Nephron progenitor cell (in vitro differentiated cells): Measurements from ENCODE around the gene AVPI1.
"Not testable (repeated sequence)": the region's sequence is repeated elsewhere in the genome, so short reads cannot be mapped to it uniquely, and the experiment has no call there.

Source experiments
- DNase-seq: peaks from one replicate; pipeline ENCODE4 v3.0.0; 2021
- H3K27ac Mint-ChIP-seq: 2 replicates; pipeline ENCODE4 v1.8.0; 2021; ENCODE audit warnings: mild to moderate bottlenecking, moderate library complexity, mixed read lengths
- H3K27me3 Mint-ChIP-seq: 2 replicates; pipeline ENCODE4 v1.8.0; 2021; ENCODE audit warnings: mild to moderate bottlenecking, low read depth, mixed read lengths; ENCODE audit not compliant: poor library complexity
- H3K36me3 Mint-ChIP-seq: 2 replicates; pipeline ENCODE4 v1.8.0; 2021; ENCODE audit warnings: low read depth, mixed read lengths
- H3K4me1 Mint-ChIP-seq: 2 replicates; pipeline ENCODE4 v1.8.0; 2021; ENCODE audit warnings: mixed read lengths
- H3K4me3 Mint-ChIP-seq: 2 replicates; pipeline ENCODE4 v1.8.0; 2021; ENCODE audit warnings: mild to moderate bottlenecking, moderate library complexity, mixed read lengths
- H3K9me3 Mint-ChIP-seq: 2 replicates; pipeline ENCODE4 v1.8.0; 2021; ENCODE audit warnings: mild to moderate bottlenecking, moderate library complexity, mixed read lengths
- CTCF ChIP-seq: fragments of 200-600 bp; sonication (generic); IDR thresholded peaks from 2 replicates; pipeline ENCODE4 v1.5.0; 2021; ENCODE audit warnings: antibody characterized with exemption

AVPI1 gene

DNA sequence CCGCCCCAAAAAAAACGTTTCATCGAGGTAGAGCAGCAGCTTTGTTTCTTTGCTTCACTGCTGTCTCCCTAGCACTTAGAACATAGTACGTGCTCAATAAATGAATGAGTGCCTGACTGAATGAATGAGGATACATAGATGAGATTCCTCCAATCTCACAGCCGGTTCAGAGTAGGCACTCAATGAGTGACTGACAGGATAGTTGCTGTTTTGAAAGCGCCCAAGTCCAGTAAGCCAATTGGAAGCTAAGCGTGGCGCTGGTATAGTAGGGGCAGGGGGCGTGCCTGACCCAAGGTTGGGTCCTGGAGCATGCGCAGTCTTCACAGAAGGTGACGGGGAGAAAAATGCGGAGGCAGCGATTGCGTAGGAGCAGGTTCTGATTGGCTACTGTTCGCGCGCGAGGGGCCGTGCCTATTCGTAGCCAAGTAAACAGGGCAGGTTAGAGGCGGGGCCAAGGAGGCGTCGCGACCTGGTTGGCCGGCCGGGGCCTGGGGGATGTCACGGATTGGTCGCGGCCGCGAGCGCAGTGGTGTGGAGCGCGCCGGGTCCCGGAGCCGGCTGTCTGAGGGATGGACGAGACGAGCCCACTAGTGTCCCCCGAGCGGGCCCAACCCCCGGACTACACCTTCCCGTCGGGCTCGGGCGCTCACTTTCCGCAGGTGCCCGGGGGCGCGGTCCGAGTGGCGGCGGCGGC lies 46.7 kb downstream of the AVPI1 start, which contains the start of gene PI4K2A:
TSS of gene PI4K2A (plus strand) at position 498 of the 694 bp plus-strand sequence. CDS start at position 570, 72 bp downstream.
- peak; percentile 99 for DNase-seq
- peaks cover 9% of the 10 kb centered on the region for H3K27me3 Mint-ChIP-seq
- peaks cover 19% of the 10 kb centered on the region for H3K36me3 Mint-ChIP-seq
- H3K9me3 Mint-ChIP-seq: no peaks in the 10 kb centered on the region
- no peak for TF ChIP-seq CTCF
- H3K27ac Mint-ChIP-seq: peak within 1 kb of the TSS; percentile 88
- H3K4me3 Mint-ChIP-seq: peak within 1 kb of the TSS; percentile 99
- H3K4me1 Mint-ChIP-seq: peaks cover 28% of the 10 kb centered on the region

GRCh38 chr10:97639090-97639489 lies 48.0 kb downstream of the AVPI1 start:
- not testable (repeated sequence) for H3K4me3 Mint-ChIP-seq, DNase-seq, H3K9me3 Mint-ChIP-seq, H3K27ac Mint-ChIP-seq, H3K36me3 Mint-ChIP-seq
- Mint-ChIP-seq H3K27me3 (peaks cover 13% of the 10 kb centered on the region), H3K4me1 (peaks cover 28% of the 10 kb centered on the region)

GRCh38 chr10:97635577-97635976 lies 51.5 kb downstream of the AVPI1 start:
- peaks cover 13% of the 10 kb centered on the region for H3K27me3 Mint-ChIP-seq
- H3K36me3 Mint-ChIP-seq: no peaks in the 10 kb centered on the region
- H3K4me3 Mint-ChIP-seq: no peak overlapping the region
- no peak overlapping the region for H3K27ac Mint-ChIP-seq
- no peak for DNase-seq
- no peaks in the 10 kb centered on the region for H3K9me3 Mint-ChIP-seq
- H3K4me1 Mint-ChIP-seq: peaks cover 21% of the 10 kb centered on the region
- no peak for TF ChIP-seq CTCF

DNA sequence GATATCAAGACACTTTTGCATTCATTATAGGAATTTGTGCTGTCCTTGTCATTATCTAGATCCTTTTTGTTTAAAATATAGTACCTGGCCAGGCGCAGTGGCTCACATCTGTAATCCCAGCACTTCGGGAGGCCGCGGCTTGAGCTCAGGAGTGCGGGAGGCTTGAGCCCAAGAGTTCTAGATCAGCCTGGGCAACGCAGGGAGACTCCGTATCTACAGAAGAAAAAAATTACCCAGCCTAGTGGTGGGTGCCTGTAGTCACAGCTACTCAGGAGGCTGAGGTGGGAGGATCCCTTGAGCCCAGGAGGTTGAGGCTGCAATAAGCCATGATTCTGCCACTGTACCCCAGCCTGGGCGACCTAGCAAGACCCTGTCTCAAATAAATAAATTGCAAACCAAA lies 53.1 kb downstream of the AVPI1 start:
- peaks cover 22% of the 10 kb centered on the region for H3K4me1 Mint-ChIP-seq
- H3K4me3 Mint-ChIP-seq: peak overlapping the region; percentile 98
- no peaks in the 10 kb centered on the region for H3K9me3 Mint-ChIP-seq
- peak overlapping the region; percentile 97 for H3K27ac Mint-ChIP-seq
- peaks cover 13% of the 10 kb centered on the region for H3K27me3 Mint-ChIP-seq
- no peak for TF ChIP-seq CTCF
- DNase-seq: no peak
- peaks cover 9% of the 10 kb centered on the region for H3K36me3 Mint-ChIP-seq

DNA sequence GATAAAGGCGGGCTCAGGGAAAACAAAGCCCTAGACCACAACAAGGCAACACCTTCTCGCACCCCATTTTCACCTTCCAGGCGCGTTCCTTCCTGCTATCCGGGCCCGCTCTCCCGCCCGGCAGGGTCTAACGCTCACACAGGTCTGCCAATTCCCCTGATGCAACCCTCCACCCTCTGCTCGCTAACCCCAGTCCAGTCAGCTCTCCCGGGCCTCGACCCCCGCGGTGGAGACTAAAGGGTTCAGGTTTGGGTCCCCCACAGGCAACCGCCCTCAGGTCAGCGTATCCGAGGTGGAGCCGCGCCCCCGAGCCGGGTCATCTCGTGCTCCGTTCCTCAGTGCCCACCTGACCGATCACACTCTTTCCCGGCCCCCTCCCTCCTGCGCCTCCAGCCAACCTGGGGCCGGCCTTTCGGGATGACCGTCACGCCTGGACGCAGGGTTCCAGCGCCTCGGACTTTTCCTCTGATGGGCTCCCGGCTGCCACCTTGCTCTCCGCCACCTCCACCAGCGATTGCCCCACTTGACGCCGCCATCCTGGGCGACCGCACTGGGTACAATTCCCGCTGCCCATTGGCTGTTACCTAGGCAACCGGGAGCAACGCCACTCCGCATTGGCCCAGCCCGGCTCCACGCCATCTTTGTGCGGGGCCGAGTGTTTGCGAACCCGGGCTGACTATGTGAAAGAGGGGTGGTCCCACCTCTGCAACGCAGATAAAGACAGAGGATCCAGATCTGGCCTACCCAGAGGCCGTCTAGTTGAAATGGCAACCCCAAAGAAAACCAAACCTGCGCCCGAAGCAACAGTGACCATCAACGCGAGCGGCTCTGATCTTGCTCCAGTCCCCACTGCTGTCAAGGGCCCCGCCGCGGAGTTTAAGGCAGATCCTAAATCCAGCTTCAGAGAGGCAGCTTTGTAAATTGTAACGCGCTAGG lies 53.8 kb downstream of the AVPI1 start, which contains the start of gene MORN4:
TSS of gene MORN4 (minus strand) at position 552 of the 936 bp plus-strand sequence. CDS start 13,847 bp downstream, outside the sequence.
- peak; percentile 92 for DNase-seq
- no peaks in the 10 kb centered on the region for H3K9me3 Mint-ChIP-seq
- H3K27ac Mint-ChIP-seq: peak within 1 kb of the TSS; percentile 97
- no peak for TF ChIP-seq CTCF
- H3K36me3 Mint-ChIP-seq: peaks cover 9% of the 10 kb centered on the region
- H3K4me1 Mint-ChIP-seq: peaks cover 22% of the 10 kb centered on the region
- H3K27me3 Mint-ChIP-seq: peaks cover 8% of the 10 kb centered on the region
- H3K4me3 Mint-ChIP-seq: peak within 1 kb of the TSS; percentile 98

DNA sequence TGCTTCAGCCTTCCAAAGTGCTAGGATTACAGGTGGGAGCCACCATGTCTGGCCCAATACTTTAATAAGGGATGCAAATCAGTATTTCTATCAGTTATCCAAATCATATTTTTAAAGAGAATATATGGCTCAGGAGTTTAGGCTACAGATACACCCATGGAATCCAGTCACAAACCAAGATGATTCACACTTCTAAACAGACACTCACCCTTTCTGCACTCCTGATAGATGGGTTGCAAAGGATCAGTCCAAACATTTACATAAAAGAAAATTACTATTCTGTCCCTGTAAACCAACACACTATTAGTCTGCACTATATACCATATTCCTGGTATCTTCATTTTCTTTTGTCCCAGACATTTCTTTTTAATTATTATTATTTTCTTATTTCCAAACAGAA lies 55.9 kb downstream of the AVPI1 start:
- no peak overlapping the region for H3K27ac Mint-ChIP-seq
- peaks cover 18% of the 10 kb centered on the region for H3K36me3 Mint-ChIP-seq
- no peak overlapping the region for H3K4me3 Mint-ChIP-seq
- no peaks in the 10 kb centered on the region for H3K9me3 Mint-ChIP-seq
- peaks cover 6% of the 10 kb centered on the region for H3K27me3 Mint-ChIP-seq
- no peak for DNase-seq
- H3K4me1 Mint-ChIP-seq: peaks cover 22% of the 10 kb centered on the region
- TF ChIP-seq CTCF: no peak
